GM20000 (cell line): Measurements from ENCODE around the gene RGSL1.
"Not testable (repeated sequence)": the region's sequence is repeated elsewhere in the genome, so short reads cannot be mapped to it uniquely, and the experiment has no call there.

Source experiments
- DNase-seq: peaks from one replicate; pipeline ENCODE4 v3.0.0; 2012; ENCODE audit warnings: low spot score
- CTCF ChIP-seq: IDR thresholded peaks from 2 replicates; pipeline ENCODE4 v1.5.1; 2012; ENCODE audit warnings: mild to moderate bottlenecking, control low read depth; ENCODE audit errors: extremely low read depth, missing control alignments

Gene RGSL1

DNA sequence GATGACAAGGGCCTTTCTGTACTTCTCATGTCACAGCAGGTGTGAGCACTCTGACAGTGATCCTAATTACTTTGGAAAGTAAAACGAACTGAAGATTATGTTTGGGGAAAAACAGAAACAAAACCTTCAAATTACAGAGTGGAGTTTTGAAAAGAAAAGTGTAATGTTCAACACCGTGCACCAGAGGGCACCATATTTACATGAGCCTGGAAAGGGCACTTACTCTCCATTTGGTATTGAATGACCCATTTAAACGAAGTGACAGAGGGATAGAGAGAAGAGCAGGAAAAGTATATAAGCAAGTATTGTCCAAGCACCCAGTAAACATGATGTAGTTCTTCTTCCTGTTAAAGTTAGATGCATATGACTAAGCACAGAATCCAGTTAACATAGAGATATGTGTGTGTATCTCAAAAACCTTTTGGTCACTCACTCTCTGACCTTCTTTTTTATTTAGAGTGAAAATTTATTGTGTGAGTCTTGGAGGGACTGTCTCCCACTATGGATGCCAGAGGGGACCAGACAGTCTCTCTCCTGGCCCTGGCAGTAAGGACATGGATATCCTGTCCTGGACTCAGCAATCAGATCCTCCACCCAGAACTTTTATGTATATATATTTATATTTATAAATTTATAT, 3.8 kb upstream of the RGSL1 start:
- TF ChIP-seq CTCF: peak; percentile 57
- peak; percentile 76 for DNase-seq

DNA sequence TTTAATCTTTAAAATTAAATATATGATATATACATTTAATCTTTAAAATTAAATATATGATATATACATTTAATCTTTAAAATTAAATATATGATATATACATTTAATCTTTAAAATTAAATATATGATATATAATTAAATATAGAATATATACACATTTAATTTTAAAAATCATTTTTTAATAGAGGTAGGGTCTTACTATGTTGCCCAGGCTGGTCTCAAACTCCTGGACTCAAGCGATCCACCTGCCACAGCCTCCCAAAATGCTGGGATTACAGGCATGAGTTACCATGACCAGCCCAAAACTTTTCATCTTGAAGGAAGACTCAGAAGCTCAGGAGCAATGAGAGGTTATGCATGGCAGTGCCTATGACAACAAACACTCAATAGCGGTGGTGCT, 2.8 kb upstream of the RGSL1 start:
- DNase-seq: not testable (repeated sequence)

- no peak for DNase-seq
- TF ChIP-seq CTCF: no peak
These were observed 2.3 kb upstream of the RGSL1 start for GRCh38 chr1:182447660-182448059.

GRCh38 chr1:182453631-182454030, 3.7 kb downstream of the RGSL1 start:
- no peak for DNase-seq

GRCh38 chr1:182457844-182458243, 7.9 kb downstream of the RGSL1 start:
- no peak for DNase-seq
- TF ChIP-seq CTCF: no peak

More at GRCh38 chr1:182453631-182454030, 3.7 kb downstream of the RGSL1 start:
- TF ChIP-seq CTCF: no peak

DNA sequence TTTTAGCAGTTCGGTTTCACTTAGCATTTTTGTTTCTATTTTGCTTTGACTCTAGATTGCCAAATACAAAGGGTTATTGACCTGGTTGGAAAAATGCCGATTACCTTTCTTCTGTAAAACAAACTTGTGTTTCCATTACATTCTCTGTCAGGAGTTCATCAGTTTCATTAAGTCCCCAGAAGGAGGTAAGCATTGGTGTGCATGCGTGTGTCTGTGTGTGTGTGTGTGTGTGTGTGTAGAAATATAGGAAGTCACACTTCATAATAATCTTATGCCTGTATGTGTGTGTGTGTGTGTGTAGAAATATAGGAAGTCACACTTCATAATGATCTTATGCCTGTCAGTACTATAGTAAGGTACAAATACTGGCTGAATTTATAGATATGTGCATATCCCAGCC, 10.0 kb downstream of the RGSL1 start:
- no peak for TF ChIP-seq CTCF
- DNase-seq: no peak

DNA sequence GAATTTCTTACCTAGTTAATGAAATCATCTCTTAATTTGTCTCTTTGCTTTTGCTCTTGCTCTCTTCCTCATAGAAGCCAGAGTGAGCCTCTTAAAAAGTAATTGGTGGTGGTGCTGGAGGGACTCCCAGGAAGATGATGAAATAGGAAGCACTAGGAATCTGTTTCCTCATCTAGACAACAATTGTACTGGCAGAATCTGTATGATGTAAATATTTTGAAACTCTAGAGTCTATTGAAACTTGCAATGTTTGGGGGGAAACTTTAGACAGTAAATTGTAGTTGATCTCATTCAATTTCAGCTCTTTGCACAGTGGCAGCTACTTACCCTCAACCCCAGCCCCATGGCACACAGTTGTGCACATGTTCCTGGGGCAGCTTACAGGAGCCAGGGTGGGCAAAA, 10.6 kb downstream of the RGSL1 start:
- no peak for DNase-seq
- TF ChIP-seq CTCF: no peak

DNA sequence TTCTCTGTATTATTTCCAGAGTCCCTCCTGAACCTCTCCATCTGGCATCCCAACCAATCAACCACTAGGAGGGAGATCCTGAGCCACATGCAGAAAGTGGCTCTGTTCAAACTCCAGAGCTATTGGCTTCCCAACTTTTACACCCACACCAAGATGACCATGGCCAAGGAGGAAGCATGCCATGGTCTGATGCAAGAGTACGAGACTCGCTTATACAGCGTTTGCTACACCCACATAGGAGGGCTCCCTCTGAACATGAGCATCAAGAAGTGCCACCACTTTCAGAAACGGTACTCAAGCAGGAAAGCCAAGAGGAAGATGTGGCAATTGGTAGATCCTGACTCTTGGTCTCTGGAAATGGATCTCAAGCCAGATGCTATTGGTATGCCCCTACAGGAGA, 23.6 kb downstream of the RGSL1 start:
- DNase-seq: no peak

More for the DNA sequence above, 23.6 kb downstream of the RGSL1 start:
- TF ChIP-seq CTCF: no peak
